GM21526 (cell line): Measurements from ENCODE around the gene EPB41L4B.
"Not testable (repeated sequence)": the region's sequence is repeated elsewhere in the genome, so short reads cannot be mapped to it uniquely, and the experiment has no call there.

Experiments used
- ATAC-seq: cut with Tn5 transposase; IDR thresholded peaks from one replicate; pipeline ENCODE4 v1.9.1; 2021; ENCODE audit warnings: moderate library complexity; ENCODE audit not compliant: unreplicated experiment, low FRiP score

The EPB41L4B gene

DNA sequence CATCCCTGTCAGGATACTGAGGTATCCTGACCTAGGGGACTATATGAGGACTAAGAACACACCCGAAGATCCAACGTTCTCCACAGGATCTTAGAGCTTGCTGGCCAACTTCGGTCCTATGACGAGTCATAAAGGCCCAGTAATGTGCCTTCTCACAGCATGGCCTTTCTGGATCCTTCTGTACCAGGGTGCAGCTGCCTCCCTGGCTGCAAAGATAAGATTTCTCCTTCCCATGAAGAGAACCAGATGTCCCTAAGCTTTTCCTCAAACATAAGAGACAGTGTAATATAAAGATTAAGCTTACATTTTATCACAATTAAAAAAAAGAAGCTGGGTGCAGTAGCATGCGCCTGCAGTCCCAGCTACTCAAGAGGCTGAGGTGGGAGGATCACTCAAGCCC is 18.3 kb downstream of the EPB41L4B start:
- no peak for ATAC-seq

DNA sequence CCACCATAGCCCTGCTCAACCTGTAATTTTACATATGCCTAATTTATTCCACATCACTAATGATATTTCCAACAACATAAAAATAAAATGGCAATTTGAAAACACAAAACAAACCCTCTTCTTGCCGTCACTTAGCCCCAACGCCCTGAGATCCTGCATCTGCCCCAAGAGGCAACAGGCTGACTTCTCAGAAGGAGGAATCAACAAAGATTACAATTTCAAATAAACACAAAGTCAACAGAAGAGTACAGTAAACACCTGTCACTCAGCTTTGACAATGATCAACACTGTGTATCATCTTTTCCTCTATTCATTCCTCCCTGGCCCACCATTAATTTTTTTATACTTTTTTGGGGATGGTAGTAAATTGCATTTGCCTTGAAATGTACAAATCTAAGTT is 19.8 kb downstream of the EPB41L4B start:
- ATAC-seq, result no peak

DNA sequence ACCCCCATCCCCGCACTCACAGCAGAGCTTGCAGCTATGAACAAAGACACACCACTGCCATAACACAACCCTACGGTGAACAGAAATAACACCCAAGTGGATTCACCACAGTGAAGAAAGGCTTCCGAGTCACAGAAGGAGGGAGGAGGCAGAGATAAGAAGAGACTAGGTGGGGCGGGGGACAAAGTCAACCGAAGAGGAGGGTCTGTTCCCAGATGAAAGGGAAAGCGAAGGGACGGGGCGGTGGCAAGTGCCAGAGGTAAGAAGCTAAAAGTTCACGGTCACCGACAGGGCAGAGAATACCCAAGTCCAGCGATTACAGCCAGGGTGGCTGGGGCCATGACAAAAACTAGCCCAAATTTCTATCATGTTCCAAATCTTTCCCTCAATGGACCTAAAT is 21.0 kb downstream of the EPB41L4B start:
- ATAC-seq, result no peak

DNA sequence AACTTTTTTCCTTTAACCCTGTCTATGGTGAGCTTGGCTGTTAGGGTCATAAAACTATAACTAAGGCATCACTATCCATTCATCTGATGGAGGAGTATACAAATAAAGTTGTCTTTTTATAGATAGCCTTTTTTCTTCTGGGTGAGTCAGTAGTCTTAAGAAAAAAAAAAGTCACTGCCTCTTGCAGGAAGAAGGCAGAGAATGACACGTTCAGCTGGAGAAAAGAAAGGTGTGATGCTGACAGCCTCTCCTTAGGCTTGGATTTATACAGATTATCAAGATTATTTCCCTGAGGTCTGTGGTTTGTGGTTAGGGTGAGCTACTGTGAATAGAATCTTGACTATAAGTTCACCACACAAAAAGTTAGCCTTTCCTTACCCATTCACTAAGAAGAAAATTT is 23.0 kb downstream of the EPB41L4B start:
- ATAC-seq, result no peak

DNA sequence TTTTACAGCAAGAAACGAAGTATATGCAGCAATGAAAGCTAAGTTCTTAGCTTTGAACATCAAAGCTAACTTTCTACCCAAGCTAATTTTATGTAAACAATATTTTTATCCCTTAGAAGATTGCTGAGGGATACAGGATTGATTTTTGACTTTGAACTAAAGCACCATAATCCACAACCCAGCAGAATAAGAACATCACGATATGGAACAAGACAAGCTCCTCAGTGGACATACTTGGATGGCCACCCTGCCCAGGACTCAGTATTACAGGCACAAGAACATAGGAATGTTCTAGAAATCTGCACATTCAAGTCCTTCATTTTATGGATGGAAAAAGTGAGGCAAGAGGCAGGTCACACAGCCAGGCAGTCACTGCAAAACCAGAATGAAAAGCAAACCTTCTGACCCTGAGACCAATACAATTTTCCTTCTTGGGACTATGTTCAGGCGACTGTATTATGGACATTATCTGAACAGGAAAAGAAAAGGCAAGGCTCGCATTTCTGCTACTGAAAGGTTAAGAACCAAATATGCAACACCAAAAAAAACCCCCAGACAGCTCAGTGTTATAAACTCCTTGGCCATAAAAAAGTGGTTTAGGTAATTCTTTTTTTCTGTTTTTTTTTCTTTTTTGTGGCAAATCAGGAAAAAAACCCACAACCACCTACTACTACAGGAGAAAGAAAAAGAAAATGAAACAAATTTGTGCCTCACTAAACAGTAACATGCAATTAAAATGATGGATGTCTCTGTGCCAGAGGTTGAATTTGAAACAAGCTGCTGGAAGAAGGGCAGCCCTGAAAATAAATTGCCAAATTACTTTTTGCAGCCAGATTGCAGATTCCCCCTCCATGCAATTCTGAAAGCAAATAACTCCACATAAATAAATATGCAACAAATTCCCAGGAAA is 25.4 kb downstream of the EPB41L4B start:
- no peak for ATAC-seq

DNA sequence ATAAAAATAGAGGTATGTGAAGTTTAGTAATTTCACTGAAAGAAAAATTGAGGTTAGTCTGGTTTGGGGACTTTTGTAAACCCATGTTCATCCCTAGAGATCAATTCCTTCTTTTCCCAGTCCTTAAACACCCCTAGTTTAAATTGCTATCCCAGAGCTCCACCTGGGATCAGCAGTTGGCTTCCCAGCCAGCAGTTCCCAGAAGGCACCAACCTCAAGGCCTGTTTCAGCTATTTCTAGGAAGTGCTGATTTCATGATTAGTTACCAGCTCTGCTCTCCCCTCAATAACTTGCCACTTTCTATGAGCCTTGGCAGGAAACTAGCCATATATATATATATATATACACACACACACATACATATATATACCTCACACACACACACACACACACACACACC is 30.5 kb downstream of the EPB41L4B start:
- ATAC-seq, result no peak

DNA sequence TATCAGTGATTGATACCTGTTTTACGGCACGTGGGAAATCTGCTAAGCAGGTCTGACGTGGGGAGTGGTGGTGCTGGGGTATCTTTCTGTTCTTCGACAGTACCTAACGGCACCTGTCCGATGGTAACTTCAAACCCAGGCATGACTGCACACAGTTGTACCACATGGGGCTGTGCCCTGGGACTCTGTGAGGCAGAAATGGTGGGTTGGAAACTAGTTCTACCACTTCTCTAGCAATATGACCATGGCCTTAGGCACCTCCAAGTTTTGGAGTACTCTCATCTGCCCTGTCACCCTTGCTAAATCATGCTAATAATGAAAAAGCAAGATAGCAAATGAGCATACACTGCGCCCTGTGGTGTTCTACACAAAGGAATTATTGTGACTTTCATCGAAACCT is 30.9 kb downstream of the EPB41L4B start:
- ATAC-seq, result no peak

DNA sequence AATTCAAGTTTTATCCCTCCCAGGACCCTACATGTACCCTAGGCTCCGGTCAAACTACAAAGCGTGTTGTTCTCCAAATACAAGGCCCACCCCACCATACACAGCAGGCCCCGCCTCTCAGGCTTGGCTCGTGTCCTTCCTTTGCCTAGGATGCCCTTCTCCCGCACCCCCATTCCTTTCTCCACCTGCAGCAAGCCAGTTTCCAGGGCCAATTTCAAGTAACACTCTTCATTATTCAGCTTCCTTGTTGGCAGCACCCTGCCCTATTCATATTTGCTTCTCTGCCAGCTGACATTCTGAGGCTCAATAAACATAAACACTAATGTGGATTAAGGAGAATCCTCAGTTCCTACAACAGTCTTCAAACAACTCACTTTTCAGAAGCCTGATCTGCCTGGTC is 31.7 kb downstream of the EPB41L4B start:
- no peak for ATAC-seq

DNA sequence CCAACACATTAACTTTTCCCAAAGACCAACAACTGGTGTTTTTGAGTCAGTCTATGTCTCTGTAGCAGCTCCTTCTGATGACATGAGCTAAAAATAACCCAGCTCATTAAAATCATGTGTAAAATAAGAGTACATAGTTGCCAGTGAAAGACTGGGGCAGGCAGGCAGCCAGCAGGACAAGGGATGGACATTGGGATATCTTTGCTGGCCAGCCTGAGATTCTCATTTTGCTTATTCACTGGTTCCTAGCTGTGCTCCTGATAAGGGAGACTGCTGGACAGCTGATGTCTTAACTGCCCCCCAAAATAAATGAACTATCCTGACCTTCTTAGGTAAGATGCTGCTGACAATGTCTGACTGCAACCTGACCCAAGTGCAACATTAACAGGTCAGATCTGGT is 33.9 kb downstream of the EPB41L4B start:
- no peak for ATAC-seq

DNA sequence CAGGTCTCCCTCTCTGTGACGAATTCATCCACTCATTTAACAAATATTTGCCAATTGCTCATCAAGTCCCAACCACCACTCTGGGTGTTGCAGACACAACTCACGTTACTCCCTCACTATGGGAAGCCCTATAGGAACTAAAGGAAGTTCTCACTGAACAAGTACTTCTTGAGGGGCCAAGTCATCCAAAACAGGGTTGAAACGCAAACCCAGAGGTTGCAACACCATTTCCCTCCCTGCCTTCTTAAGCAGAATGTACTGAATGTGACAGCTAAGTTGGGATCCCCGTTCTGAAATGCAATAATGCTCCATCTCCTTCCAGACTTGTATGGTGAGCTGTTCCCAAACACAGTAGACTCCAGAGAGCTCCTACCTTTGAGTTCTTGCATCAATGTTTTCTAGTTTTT is 34.3 kb downstream of the EPB41L4B start:
- no peak for ATAC-seq

DNA sequence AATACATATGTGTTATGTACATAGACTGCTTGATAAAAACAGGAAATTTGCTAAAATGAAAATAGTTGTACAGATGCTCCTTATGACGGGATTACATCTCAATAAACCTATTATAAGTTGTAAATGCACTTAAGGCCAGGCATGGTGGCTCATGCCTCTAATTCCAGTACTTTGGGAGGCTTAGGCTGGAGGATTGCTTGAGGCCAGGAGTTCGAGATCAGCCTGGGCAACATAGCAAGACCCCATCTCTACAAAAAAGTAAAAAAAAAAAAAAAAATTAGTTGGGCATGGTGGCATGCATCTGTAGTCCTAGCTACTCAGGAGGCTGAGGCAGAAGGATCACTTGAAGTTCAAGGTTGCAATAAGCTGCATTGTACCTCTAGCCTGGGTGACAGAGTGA is 37.2 kb downstream of the EPB41L4B start:
- ATAC-seq, result not testable (repeated sequence)

DNA sequence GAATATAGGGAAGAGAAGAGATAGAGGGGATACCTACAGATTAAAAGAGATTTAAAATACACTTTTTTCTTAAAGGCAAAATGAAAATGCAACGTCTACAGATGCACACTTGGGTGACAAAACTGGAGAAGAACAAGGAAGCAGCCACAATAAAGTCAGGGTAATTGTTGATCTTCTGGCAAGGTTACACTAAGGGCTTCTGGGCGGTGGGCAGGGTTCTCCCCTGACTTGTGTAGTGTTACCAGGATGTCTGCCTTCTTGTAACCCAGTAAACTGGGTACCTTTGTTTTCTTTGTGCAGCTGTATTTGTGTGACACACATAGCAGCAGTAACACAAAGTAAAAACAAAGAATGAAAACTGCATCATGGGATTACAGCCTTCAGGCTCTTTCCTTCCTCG is 37.8 kb downstream of the EPB41L4B start:
- no peak for ATAC-seq

DNA sequence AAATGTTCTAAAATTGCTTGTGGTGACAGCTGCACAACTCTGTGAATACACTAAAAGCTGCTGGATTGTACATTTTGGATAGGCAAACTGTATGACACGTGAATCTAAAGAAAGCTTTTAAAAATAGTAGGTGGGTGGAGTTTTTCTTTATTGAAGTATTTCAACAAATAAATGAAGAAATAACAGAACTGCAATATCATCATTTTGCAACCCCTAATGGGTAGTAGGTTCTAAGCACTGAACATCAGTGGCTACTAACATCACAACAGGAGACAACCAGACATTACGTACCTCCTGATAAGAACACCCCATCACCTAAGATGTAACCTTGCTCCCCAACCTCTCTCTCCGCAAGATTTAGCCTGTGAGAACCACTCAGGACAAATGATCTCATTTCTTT is 38.6 kb downstream of the EPB41L4B start:
- no peak for ATAC-seq

DNA sequence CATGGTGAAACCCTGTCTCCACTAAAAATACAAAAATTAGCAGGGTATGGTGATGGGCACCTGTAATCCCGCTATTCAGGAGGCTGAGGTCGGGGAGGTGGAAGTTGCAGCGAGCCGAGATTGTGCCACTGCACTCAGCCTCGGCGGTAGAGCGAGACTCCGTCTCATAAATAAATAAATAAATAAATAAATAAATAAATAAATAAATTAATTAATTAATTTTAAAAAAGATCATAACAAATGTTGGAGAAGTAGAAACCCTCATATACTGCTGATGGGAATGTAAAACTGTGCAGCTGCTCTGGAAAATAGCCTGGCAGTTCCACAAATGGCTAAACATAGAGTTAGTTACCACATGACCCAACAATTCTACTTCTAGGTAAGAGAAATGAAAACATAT is 39.3 kb downstream of the EPB41L4B start:
- ATAC-seq, result no peak

DNA sequence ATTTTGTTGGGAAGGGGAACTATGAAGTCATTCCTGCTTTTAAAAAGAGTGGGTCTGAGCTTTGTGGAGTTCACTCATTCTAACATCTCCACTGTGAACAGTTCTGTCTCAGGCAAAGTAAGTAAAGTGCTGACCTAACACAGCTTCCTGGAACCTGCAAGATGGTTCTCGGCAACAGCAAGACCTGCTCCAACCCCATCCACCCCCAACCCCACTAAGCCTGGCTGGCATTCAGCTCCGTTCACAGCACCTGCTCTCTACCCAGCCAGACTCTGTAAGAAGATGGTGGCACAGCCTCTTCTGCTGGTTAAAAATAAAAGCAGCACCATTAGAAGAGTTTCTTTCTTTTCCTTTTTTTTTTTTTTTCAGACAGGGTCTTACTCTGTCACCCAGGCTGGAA is 42.0 kb downstream of the EPB41L4B start:
- no peak for ATAC-seq

DNA sequence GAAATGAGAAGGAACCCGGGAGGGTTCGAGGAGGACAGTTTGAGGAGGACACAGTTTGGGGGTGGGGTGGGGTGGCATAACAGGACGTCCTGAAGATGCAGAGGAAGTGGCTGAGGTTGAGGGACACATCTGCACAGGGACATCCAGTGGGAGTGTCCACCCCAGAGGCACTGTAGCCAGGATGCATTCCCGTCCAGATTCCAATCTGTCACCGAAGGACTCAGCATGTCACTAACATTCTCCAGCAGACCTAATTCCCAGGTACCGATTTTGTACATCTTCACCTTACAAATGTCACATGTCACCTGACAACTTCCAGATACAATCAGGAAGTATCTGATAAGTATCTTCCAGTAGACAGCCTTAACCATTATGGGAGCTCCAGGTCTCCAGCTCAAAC is 42.6 kb downstream of the EPB41L4B start:
- ATAC-seq, result no peak

DNA sequence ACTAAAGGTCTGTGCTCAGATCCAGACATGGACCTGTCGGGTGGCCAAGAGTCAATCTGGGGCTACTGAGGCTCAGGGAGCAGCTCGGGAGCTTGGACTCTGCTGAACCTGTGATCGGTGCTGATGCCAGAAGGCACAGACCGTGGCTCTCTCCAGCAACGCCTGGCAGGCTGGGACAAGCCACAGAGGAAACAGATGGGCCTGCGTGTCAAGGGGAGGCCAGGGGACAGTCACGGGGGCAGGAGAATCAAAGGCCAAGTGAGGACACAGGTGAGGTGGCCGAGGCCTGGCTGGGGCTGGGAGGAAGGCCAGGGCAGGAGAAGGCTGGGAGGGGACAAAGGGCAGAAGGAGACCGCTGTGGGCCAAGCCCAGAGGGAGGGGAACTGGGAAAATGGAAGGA is 43.4 kb downstream of the EPB41L4B start:
- no peak for ATAC-seq

DNA sequence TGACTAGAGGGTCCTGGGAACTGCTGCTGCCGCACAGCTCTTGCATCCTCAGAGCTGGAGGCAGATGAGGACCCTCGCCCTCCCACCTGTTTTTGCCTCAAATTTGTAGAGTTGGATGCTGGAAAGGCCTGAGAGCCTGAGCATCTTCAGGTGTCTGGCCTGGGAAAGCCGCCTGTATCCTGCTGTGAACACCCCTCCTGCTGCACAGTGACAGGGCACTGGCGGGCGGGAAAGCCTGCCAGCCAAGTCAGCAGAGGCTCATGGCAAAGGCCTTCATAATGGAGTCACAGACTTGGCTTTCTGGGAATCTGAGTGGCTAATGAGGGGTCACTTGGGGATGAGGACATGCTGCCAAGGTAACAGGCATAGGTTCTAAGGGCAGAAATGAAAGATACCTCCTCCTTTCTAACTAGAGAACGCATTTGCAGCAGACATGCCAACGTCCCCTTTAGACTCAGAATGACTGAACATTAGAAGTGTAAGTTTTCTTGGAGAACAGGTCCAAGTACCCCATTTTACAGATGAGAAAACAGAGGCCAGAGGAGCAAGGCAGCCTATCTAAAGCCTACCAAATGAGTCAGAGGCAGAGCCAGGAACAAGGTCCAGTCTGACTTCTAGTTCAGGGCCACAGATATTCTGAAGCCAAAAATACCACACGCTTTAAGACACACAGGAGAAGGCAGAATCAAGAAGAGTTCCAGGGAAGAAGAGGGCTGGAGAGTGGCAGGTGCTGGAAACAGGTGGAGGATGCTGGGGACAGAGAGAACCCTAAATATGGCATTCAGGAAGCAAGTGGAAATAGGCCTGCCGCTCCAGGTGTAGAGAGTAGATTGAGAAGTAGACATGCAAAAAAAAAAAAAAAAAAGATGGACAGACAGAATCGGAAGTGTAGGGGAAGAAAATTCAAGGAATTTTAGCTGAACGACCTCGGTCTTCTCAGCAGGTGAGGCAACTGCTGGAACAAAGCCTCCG is 44.1 kb downstream of the EPB41L4B start:
- no peak for ATAC-seq

DNA sequence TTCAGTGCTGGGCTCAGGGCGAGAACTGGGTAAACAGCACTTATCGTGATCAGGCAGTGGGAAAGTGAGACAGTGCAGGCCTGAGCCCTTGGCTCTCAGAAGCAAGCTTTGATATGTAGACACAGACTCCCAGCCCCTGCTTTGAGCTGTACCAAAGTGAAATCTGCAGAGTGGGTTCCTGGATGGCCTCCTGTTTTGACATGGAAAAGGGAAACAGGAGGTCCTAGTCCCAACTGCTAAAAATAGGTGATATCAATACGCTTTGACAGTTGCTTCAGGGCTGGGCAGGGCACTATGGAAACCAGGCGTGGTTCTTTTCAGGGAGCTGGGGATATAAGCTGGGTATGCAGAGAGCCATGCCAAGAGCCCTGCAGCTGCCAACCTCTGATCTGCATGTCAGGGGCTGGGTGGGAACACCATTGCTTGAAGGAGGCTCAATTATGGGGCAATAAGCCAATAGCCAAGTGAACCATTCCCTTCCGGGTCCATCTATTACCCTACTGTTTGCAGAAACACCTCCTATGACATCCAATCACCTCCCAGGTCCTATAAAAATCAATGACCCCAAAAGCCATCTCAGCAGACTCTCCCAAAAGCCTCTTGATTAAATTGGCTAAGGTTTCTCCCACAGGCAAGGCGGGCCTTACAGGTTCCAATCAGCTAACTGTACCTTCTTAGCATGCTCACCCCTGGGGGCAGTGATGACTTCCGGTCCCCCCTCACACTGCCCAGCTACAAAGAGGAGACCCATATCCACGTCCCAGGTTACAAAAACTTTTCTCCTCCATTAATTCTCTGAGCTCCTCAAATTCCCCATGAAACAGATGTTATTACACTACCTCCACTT is 45.8 kb downstream of the EPB41L4B start:
- ATAC-seq, result no peak

DNA sequence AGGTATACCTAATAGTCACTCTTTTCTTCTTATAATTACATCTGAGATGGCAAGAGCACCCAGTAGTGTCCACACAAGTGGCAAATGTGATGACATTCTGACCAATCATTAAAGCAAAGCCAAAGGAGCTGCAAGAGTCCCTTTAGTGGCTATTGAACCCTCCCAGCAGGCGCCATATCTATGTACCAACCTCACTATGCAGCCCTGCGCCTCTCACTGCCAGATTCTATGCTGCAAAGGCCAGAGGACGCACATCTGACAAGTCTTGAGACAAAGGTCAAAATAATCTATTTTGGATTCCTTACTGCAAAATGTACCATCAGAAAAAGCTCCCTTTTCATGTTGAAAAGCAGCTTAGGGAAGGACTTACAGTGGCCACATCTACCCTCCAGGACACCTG is 47.0 kb downstream of the EPB41L4B start:
- ATAC-seq, result no peak

DNA sequence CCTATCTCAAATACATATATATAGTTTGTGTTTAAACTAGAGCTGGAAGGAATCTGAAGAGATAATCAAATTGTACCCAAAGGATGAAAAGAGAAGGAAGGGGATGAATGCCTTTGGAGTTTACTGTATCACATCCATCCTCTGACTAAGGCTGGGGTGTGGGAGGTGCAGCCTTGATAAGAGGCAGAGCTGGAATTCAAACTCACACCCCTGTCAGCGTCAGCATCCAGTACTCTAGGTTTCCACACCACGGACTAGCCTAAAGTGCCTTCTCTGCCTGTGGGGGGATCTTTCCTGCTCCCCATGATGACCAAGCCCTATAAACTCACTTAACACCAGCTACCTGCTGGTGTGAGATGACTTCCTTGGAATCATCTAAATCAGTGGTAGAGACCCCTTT is 48.1 kb downstream of the EPB41L4B start:
- no peak for ATAC-seq
